MCF 10A (cell line): Measurements from ENCODE around the gene MRPL20. TPM values are rescaled to one million over a fixed set of nuclear protein-coding genes. Genes with fewer than 3 reads are reported as not detected.
"Not testable (repeated sequence)": the region's sequence is repeated elsewhere in the genome, so short reads cannot be mapped to it uniquely, and the experiment has no call there.

ENCODE experiments used
- Bru-seq: library from RNA; stranded (reverse); fragments of 400-500 nt; gene quantifications from one replicate; lab custom pipeline; 2021; lab: Mats Ljungman, UMichigan
- BruChase-seq, 2 experiments: library from RNA; stranded (reverse); fragments of 400-500 nt; gene quantifications; one replicate each; lab custom pipeline; 2021; lab: Mats Ljungman, UMichigan
- BruUV-seq: library from RNA; stranded (reverse); fragments of 400-500 nt; replicated peaks from 2 replicates; lab custom pipeline; 2021; lab: Mats Ljungman, UMichigan
- CTCF ChIA-PET: fragments of 300-600 bp; sonication (Branson Sonifier 250); formaldehyde crosslinking; extraction: SDS; loops from one replicate; lab custom pipeline; 2021; ENCODE audit warnings: antibody characterized with exemption, inconsistent platforms; lab: Yijun Ruan, JAX
- POLR2A ChIA-PET: fragments of 300-600, 350-650 bp; sonication (Branson Sonifier 250); formaldehyde crosslinking; extraction: SDS; loops from one replicate; lab custom pipeline; 2020; ENCODE audit warnings: antibody characterized with exemption, inconsistent platforms; lab: Yijun Ruan, JAX
- DNase-seq: peaks from one replicate; pipeline ENCODE4 v3.0.0-alpha.2; 2018; ENCODE audit not compliant: unreplicated experiment
- H3K27ac Mint-ChIP-seq: one replicate; pipeline ENCODE4 v1.8.0; 2022; ENCODE audit warnings: mild to moderate bottlenecking, low read depth, mixed read lengths; ENCODE audit not compliant: unreplicated experiment
- H3K27me3 Mint-ChIP-seq: one replicate; pipeline ENCODE4 v1.8.0; 2022; ENCODE audit warnings: mixed read lengths; ENCODE audit not compliant: insufficient read depth, unreplicated experiment
- H3K36me3 Mint-ChIP-seq: one replicate; pipeline ENCODE4 v1.8.0; 2022; ENCODE audit warnings: mild to moderate bottlenecking, moderate library complexity, mixed read lengths; ENCODE audit not compliant: insufficient read depth, unreplicated experiment
- H3K4me1 Mint-ChIP-seq: one replicate; pipeline ENCODE4 v1.8.0; 2022; ENCODE audit warnings: mixed read lengths; ENCODE audit not compliant: insufficient read depth, unreplicated experiment
- H3K4me3 Mint-ChIP-seq: one replicate; pipeline ENCODE4 v1.8.0; 2022; ENCODE audit warnings: mild to moderate bottlenecking, moderate library complexity, mixed read lengths; ENCODE audit not compliant: unreplicated experiment
- H3K9me3 Mint-ChIP-seq: one replicate; pipeline ENCODE4 v1.8.0; 2022; ENCODE audit warnings: mixed read lengths; ENCODE audit not compliant: unreplicated experiment
- intact Hi-C: fragments of 100-400 bp; cut with micrococcal nuclease; formaldehyde crosslinking; loops from 2 replicates; pipeline ENCODE4 v1.14.1; 2022
- long read RNA-seq: library from polyadenylated mRNA; stranded (forward); transcript quantifications from one replicate; pipeline ENCODE4 v2.0.0, GENCODE V29; 2022
- total RNA-seq: library from RNA; stranded (reverse); gene quantifications from 2 replicates; pipeline ENCODE4 v1.2.3, GENCODE V29; 2022
- TF ChIP-seq, protein P1 (sequence below): fragments of 200-600 bp; IDR thresholded peaks from one replicate; pipeline ENCODE4 v1.8.0; 2022; ENCODE audit warnings: antibody characterized with exemption, mild to moderate bottlenecking; ENCODE audit not compliant: unreplicated experiment

The MRPL20 gene
- total RNA-seq (131 and 137 TPM in 2 replicates), Bru-seq, nascent RNA (percentile 88 among the genes with signal in this experiment), BruChase-seq, experiment 1, labeled RNA remaining after a 6-hour chase (percentile 92 among the genes with signal in this experiment), BruChase-seq, experiment 2, labeled RNA remaining after a 2-hour chase (percentile 84 among the genes with signal in this experiment)
- long read RNA-seq, transcript MRPL20-201 (4 exons, 721 nt), result major isoform, 94 of 123 reads
- long read RNA-seq, partial matches to known transcripts, result 7 of 123 reads
- long read RNA-seq, other reads (novel, unspliced or antisense), result 22 of 123 reads

DNA sequence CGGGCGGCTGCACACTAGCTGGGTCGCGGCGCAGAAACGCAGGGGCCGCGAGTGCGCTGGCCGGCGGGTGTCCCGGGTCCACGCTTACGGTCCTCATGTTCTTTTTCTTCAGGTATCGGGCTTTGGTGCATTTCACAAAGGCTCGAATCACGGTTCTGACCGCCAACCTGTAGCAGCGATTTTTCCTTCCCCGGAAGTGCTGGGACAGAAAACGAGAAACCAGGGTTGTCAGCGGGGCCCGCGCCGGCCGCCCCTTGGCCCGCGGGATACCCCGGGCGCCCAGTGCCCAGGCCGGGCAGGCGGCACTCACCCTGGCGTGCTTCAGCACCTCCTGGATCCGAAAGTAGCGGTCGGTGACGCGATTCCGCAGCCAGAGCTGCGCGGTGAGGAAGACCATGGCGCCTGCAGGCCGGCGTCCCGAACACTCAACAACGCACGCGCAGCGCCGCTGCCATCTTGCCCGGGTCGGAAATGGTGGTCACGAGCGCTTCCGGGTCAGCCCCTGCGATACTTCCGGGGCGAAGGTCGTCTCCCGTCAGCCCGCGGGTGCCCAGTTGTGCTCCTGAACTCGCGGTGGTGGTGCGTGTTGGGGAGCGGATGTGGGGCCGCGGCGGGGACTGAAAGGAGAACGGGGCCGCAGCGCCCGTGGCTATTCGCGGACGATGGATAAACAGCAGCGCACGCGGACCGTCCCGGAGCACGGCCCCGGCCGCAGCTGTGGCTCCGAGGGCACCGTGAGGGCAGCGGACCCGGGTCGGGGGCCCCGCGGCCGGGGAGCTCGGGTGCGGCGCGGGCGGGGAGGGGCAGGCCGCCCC is at the start of gene MRPL20:
Gene MRPL20 (minus strand): TSS at position 473 of the 815 bp plus-strand sequence. CDS start 76 bp downstream, at position 397.
- ChIA-PET CTCF (interaction anchor here (0.6 to 1.2 kb wide), 2 partner anchors 35 to 93 kb away, joined by 3 to 5 read pairs; no protein-coding TSS in a partner anchor), POLR2A (interaction anchor here (0.7 to 3.4 kb wide), 15 partner anchors 8 to 394 kb away, joined by 3 to 40 read pairs (median 4); partner anchors contain the start of genes ANKRD65, AURKAIP1, CCNL2 and ISG15)
- TF ChIP-seq, protein P1, sequence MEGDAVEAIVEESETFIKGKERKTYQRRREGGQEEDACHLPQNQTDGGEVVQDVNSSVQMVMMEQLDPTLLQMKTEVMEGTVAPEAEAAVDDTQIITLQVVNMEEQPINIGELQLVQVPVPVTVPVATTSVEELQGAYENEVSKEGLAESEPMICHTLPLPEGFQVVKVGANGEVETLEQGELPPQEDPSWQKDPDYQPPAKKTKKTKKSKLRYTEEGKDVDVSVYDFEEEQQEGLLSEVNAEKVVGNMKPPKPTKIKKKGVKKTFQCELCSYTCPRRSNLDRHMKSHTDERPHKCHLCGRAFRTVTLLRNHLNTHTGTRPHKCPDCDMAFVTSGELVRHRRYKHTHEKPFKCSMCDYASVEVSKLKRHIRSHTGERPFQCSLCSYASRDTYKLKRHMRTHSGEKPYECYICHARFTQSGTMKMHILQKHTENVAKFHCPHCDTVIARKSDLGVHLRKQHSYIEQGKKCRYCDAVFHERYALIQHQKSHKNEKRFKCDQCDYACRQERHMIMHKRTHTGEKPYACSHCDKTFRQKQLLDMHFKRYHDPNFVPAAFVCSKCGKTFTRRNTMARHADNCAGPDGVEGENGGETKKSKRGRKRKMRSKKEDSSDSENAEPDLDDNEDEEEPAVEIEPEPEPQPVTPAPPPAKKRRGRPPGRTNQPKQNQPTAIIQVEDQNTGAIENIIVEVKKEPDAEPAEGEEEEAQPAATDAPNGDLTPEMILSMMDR, result no peak
- peak; percentile 89 for DNase-seq
- Mint-ChIP-seq H3K27ac (peak within 1 kb of the TSS; percentile 94), H3K36me3 (peaks cover 77% of the 10 kb centered on the region), H3K4me3 (peak within 1 kb of the TSS; percentile 83), H3K9me3 (no peaks in the 10 kb centered on the region), H3K27me3 (no peaks in the 10 kb centered on the region), H3K4me1 (peaks cover 11% of the 10 kb centered on the region)
- BruUV-seq, result no TSS peak
- intact Hi-C loops, result loop anchor here (10.0 kb wide), 1 partner anchor 98 kb away; no protein-coding TSS in a partner anchor

DNA sequence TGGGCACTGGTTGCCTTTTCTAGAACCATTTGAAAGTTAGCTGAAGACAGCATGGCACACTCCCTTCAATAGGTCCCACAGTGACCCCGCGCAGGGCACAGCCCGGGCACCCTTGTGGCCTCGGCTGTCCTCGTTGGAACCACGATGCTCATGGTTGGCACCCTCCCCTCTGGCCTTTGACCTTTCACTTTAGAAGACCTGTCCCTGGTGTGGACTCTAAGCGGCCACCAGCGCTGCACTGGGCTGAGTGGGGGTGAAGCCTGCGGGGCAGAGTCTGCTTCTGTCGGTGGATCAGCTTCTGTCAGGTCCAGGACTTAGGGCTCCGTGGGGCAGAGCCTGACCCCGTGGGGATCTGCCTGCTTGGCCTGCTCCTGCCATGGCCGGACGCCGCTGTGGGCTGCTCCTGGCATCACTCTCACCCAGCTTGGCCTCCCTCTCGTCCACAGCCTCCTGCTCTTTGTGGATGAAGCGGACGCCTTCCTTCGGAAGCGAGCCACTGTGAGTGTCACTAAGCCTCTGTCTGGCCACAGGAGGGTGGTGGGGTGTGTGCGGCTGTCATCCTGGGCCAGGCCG is 49.7 kb upstream of the MRPL20 start:
- H3K4me1 Mint-ChIP-seq, BruUV-seq, H3K36me3 Mint-ChIP-seq, H3K27ac Mint-ChIP-seq, H3K9me3 Mint-ChIP-seq, CTCF ChIA-PET, DNase-seq, H3K4me3 Mint-ChIP-seq, intact Hi-C loops, H3K27me3 Mint-ChIP-seq: not testable (repeated sequence)
- POLR2A ChIA-PET, result interaction anchor here (0.6 kb wide), 1 partner anchor 174 kb away, joined by 5 read pairs; no protein-coding TSS in a partner anchor

DNA sequence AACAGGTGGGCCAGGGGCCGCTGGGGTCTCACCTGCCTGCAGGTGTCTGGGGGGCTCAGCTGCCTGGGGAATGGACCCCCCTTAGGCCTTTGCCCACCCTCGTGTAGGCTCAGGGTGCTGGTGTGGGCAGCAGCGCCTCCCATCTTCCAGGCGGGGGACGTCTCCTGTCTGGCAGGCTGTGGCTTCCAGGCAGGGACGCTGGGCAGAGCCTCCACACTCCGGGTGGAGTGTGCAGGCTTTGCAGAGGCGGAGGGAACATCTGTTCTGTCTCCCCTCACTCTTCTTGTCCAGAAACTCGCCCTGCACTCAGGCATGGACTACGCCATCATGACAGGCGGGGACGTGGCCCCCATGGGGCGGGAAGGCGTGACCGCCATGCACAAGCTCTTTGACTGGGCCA is 48.8 kb upstream of the MRPL20 start:
- CTCF ChIA-PET, DNase-seq, POLR2A ChIA-PET, H3K36me3 Mint-ChIP-seq, H3K4me1 Mint-ChIP-seq, intact Hi-C loops, H3K27me3 Mint-ChIP-seq, BruUV-seq, H3K4me3 Mint-ChIP-seq, H3K9me3 Mint-ChIP-seq, H3K27ac Mint-ChIP-seq: not testable (repeated sequence)

DNA sequence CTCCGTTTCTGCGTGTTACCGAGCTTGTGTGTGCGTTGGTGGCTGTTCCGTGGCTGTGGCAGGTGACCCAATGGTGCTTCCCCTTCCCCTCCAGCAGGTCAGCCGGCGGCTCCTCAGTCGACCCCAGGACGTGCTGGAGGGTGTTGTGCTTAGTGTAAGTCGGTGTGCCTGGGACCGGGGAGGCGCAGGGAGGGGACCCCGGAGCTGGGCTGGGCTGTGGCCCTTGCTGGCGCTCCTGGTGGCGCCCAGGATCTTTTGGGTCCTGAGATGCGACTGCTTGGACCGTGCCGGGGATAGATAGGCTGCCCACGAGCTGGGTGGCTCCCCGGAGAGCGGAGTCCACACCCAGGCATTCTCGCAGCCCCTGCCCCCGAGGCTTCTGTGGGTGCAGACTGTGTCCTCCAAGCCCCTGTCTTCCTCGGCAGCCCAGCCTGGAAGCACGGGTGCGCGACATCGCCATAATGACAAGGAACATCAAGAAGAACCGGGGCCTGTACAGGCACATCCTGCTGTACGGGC is 48.3 kb upstream of the MRPL20 start:
- no peaks in the 10 kb centered on the region for H3K4me1 Mint-ChIP-seq
- no peak overlapping the region for H3K4me3 Mint-ChIP-seq
- H3K9me3 Mint-ChIP-seq, result no peaks in the 10 kb centered on the region
- POLR2A ChIA-PET, result no interaction called here
- DNase-seq, result no peak
- no TSS peak for BruUV-seq
- CTCF ChIA-PET, result no interaction called here
- intact Hi-C loops, result no loop called here
- TF ChIP-seq, protein P1, result no peak
- H3K27me3 Mint-ChIP-seq, result no peaks in the 10 kb centered on the region
- H3K36me3 Mint-ChIP-seq, result no peaks in the 10 kb centered on the region
- no peak overlapping the region for H3K27ac Mint-ChIP-seq

DNA sequence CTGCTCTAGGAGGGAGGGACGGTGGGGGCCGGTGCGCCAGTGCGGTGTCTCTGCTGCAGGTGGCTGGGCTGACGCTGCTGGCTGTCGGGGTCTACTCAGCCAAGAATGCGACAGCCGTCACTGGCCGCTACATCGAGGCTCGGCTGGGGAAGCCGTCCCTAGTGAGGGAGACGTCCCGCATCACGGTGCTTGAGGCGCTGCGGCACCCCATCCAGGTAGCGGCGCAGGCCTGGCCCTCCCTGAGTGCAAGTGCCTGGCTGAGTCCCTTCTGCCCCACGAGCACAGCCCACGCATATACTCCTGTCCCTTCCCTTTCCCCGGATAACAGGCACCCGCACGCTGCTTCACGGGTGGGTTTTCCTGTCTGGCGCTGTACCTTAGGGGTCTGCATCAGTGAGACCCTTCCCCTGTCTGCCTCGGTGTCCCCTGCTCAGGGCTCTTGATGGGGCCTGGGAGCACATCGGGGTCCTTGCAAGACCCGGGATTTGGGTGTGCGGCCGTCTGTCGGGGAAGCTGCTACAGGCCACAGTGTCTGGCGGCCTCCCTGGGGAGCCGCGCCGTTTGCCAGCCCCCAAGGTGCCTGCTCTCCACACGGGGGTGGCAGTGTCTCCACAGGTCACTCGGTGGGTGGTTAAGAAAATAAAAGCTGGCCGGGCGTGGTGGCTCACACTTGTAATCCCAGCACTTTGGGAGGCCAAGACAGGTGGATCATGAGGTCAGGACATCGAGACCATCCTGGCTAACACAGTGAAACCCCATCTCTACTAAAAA is 47.4 kb upstream of the MRPL20 start:
- BruUV-seq, H3K27me3 Mint-ChIP-seq, POLR2A ChIA-PET, H3K36me3 Mint-ChIP-seq, H3K27ac Mint-ChIP-seq, H3K9me3 Mint-ChIP-seq, CTCF ChIA-PET, DNase-seq, H3K4me3 Mint-ChIP-seq, intact Hi-C loops, H3K4me1 Mint-ChIP-seq: not testable (repeated sequence)
